ENCODE data around the gene SYNPO2.
A peak's percentile ranks its signal among the peaks of the same experiment; 100 is the strongest.

The SYNPO2 gene

DNA sequence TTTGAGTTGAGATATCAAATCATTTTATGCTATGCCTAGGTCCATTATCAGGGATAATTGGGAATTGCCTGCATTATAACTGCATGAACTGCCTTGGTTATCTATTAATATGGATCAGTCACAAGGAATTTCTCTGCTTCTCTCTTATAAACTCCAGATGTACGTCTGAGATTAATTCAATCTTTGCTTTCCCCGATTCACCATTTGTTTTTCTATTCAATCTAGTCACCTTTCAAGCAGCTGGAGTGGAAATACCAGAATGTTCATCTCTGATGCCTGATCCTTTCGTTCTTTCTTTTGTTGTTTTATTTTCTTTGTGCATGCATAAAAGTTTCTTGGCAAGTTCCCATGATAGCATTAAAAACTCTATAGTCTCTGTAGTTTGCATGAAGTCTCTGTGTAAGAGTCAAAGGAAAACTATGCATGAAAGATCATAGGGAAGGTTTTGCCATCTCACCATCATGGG lies 22.6 kb downstream of the SYNPO2 start:
- DNase-seq (ENCODE audit: low read depth): no peak
- TF ChIP-seq, protein P1, sequence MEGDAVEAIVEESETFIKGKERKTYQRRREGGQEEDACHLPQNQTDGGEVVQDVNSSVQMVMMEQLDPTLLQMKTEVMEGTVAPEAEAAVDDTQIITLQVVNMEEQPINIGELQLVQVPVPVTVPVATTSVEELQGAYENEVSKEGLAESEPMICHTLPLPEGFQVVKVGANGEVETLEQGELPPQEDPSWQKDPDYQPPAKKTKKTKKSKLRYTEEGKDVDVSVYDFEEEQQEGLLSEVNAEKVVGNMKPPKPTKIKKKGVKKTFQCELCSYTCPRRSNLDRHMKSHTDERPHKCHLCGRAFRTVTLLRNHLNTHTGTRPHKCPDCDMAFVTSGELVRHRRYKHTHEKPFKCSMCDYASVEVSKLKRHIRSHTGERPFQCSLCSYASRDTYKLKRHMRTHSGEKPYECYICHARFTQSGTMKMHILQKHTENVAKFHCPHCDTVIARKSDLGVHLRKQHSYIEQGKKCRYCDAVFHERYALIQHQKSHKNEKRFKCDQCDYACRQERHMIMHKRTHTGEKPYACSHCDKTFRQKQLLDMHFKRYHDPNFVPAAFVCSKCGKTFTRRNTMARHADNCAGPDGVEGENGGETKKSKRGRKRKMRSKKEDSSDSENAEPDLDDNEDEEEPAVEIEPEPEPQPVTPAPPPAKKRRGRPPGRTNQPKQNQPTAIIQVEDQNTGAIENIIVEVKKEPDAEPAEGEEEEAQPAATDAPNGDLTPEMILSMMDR (IDR thresholded peaks at IDR 0.05; ENCODE audit: control insufficient read depth, insufficient read depth, low read depth, low read length, missing control alignments): no peak
- H3K4me3 ChIP-seq (ENCODE audit: control insufficient read depth, low read depth, low read length): no peak overlapping the region

DNA sequence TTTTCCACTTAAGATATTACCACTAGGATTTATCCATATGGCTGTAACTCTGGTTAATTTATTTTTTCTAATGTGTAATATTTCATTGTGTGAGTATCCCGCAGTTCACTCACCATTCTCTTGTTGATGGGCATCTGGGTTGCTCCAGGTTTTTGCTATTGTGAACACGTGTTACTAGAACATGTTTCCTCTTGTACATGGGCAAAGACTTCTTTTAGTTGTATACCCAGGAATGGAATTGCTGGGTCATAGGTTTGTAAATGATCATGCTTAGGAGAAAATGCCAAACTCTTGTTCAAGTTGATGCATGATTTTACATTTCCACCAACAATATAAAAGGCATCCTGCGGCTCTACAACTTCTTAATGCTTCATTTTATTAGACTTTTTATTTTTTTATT lies 26.8 kb downstream of the SYNPO2 start:
- H3K4me3 ChIP-seq (ENCODE audit: control insufficient read depth, low read depth, low read length): no peak overlapping the region
- TF ChIP-seq, protein P1 (IDR thresholded peaks at IDR 0.05; ENCODE audit: control insufficient read depth, insufficient read depth, low read depth, low read length, missing control alignments): no peak
- DNase-seq (ENCODE audit: low read depth): no peak

- TF ChIP-seq, protein P1 (IDR thresholded peaks at IDR 0.05; ENCODE audit: control insufficient read depth, insufficient read depth, low read depth, low read length, missing control alignments): no peak
- DNase-seq (ENCODE audit: low read depth): no peak
- no peak overlapping the region for H3K4me3 ChIP-seq (ENCODE audit: control insufficient read depth, low read depth, low read length)
Measured at GRCh38 chr4:118916691-118917289, 28.1 kb downstream of the SYNPO2 start.

GRCh38 chr4:118917582-118917981 lies 28.9 kb downstream of the SYNPO2 start:
- TF ChIP-seq, protein P1 (IDR thresholded peaks at IDR 0.05; ENCODE audit: control insufficient read depth, insufficient read depth, low read depth, low read length, missing control alignments): no peak
- DNase-seq (ENCODE audit: low read depth): no peak
- no peak overlapping the region for H3K4me3 ChIP-seq (ENCODE audit: control insufficient read depth, low read depth, low read length)

DNA sequence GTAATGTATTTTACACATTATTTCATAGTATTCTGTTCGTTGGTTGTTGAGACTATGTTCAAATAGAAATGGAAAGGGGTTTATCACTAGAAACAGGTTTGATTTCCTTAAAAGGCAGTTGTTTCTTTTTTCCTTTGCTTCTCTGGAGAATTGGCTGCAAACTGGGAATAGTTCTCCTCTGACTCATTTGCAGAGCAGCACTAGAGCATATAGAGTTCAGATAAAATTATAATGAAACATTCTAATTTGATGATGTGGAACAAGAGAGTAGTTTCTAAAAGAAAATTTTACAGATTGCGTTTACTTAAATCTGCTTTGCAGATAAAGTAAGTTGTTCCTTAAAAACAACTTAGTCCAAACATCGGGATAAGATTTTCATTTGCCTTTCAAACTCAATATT lies 29.7 kb downstream of the SYNPO2 start:
- TF ChIP-seq, protein P1 (IDR thresholded peaks at IDR 0.05; ENCODE audit: control insufficient read depth, insufficient read depth, low read depth, low read length, missing control alignments): no peak
- no peak overlapping the region for H3K4me3 ChIP-seq (ENCODE audit: control insufficient read depth, low read depth, low read length)
- DNase-seq (ENCODE audit: low read depth): peak; percentile 58

GRCh38 chr4:118920247-118920646 lies 31.6 kb downstream of the SYNPO2 start:
- no peak overlapping the region for H3K4me3 ChIP-seq (ENCODE audit: control insufficient read depth, low read depth, low read length)
- TF ChIP-seq, protein P1 (IDR thresholded peaks at IDR 0.05; ENCODE audit: control insufficient read depth, insufficient read depth, low read depth, low read length, missing control alignments): no peak
- DNase-seq (ENCODE audit: low read depth): peak; percentile 10

All from AG09309 (cell line).